ENCODE measurements around the gene ADCK2.
"Not testable (repeated sequence)": the region's sequence is repeated elsewhere in the genome, so short reads cannot be mapped to it uniquely, and the experiment has no call there.

Gene ADCK2

GRCh38 chr7:140644761-140645160, 28.0 kb upstream of the ADCK2 start:
- H3K79me1 ChIP-seq (ENCODE audit: low read length); H2AK5ac ChIP-seq (ENCODE audit: low read length); H3K36me3 ChIP-seq (ENCODE audit: control insufficient read depth, insufficient read depth, low read length); H3K23ac ChIP-seq (ENCODE audit: low read length); H2BK5ac ChIP-seq (ENCODE audit: low read length); H3K27ac ChIP-seq (ENCODE audit: low read depth, low read length); DNase-seq; H3K18ac ChIP-seq (ENCODE audit: low read length); H3K4me1 ChIP-seq (ENCODE audit: control insufficient read depth, low read depth, low read length); H2BK120ac ChIP-seq (ENCODE audit: low read depth, low read length); H3K4me2 ChIP-seq (ENCODE audit: low read length); H3K56ac ChIP-seq (ENCODE audit: low read length); H4K5ac ChIP-seq (ENCODE audit: low read length); H3K4me3 ChIP-seq (ENCODE audit: low read length); H3K9ac ChIP-seq (ENCODE audit: low read length); H3K4ac ChIP-seq (ENCODE audit: low read depth, low read length); H3K79me2 ChIP-seq (ENCODE audit: control insufficient read depth, insufficient read depth, low read length); H2BK15ac ChIP-seq (replicated peaks; ENCODE audit: low read depth); H3K27me3 ChIP-seq (ENCODE audit: insufficient read depth, low read length, poor library complexity); H4K8ac ChIP-seq (ENCODE audit: low read depth, low read length): not testable (repeated sequence)
- WGBS (ENCODE audit: extremely low coverage, insufficient coverage, low lambda C conversion rate): no CpG with 5 or more reads among the region's 13 CpGs

GRCh38 chr7:140645166-140645900, 27.4 kb upstream of the ADCK2 start:
- H3K27me3 ChIP-seq (ENCODE audit: insufficient read depth, low read length, poor library complexity): no peaks in the 10 kb centered on the region

GRCh38 chr7:140646931-140647647, 25.7 kb upstream of the ADCK2 start:
- no peak overlapping the region for H3K27ac ChIP-seq (ENCODE audit: low read depth, low read length)
- H3K27me3 ChIP-seq (ENCODE audit: insufficient read depth, low read length, poor library complexity): no peaks in the 10 kb centered on the region
- H2BK15ac ChIP-seq (replicated peaks; ENCODE audit: low read depth): no peak overlapping the region
- no peak overlapping the region for H4K5ac ChIP-seq (ENCODE audit: low read length)
- no peak overlapping the region for H3K4me3 ChIP-seq (ENCODE audit: low read length)
- no peak overlapping the region for H3K4ac ChIP-seq (ENCODE audit: low read depth, low read length)
- H3K79me1 ChIP-seq (ENCODE audit: low read length): no peaks in the 10 kb centered on the region
- H3K4me1 ChIP-seq (ENCODE audit: control insufficient read depth, low read depth, low read length): no peaks in the 10 kb centered on the region
- H2BK5ac ChIP-seq (ENCODE audit: low read length): no peak overlapping the region
- no peak overlapping the region for H3K4me2 ChIP-seq (ENCODE audit: low read length)
- no peak overlapping the region for H2AK5ac ChIP-seq (ENCODE audit: low read length)
- WGBS (ENCODE audit: extremely low coverage, insufficient coverage, low lambda C conversion rate): no CpG with 5 or more reads among the region's 8 CpGs
- H4K8ac ChIP-seq (ENCODE audit: low read depth, low read length): no peak overlapping the region
- peak; percentile 89 for DNase-seq
- H3K23ac ChIP-seq (ENCODE audit: low read length): no peak overlapping the region
- no peak overlapping the region for H3K18ac ChIP-seq (ENCODE audit: low read length)
- no peaks in the 10 kb centered on the region for H3K36me3 ChIP-seq (ENCODE audit: control insufficient read depth, insufficient read depth, low read length)
- H3K56ac ChIP-seq (ENCODE audit: low read length): no peak overlapping the region
- H2BK120ac ChIP-seq (ENCODE audit: low read depth, low read length): no peak overlapping the region
- no peak overlapping the region for H3K9ac ChIP-seq (ENCODE audit: low read length)
- H3K79me2 ChIP-seq (ENCODE audit: control insufficient read depth, insufficient read depth, low read length): no peaks in the 10 kb centered on the region

More at GRCh38 chr7:140645166-140645900, 27.4 kb upstream of the ADCK2 start:
- Histone ChIP-seq H4K5ac (ENCODE audit: low read length) (no peak overlapping the region), H3K56ac (ENCODE audit: low read length) (no peak overlapping the region), H3K9ac (ENCODE audit: low read length) (no peak overlapping the region), H3K4me1 (ENCODE audit: control insufficient read depth, low read depth, low read length) (no peaks in the 10 kb centered on the region), H3K18ac (ENCODE audit: low read length) (no peak overlapping the region), H2BK120ac (ENCODE audit: low read depth, low read length) (no peak overlapping the region), H3K4ac (ENCODE audit: low read depth, low read length) (no peak overlapping the region), H3K23ac (ENCODE audit: low read length) (no peak overlapping the region), H3K4me2 (ENCODE audit: low read length) (no peak overlapping the region), H3K79me1 (ENCODE audit: low read length) (no peaks in the 10 kb centered on the region), H3K27ac (ENCODE audit: low read depth, low read length) (no peak overlapping the region), H3K79me2 (ENCODE audit: control insufficient read depth, insufficient read depth, low read length) (no peaks in the 10 kb centered on the region), H2AK5ac (ENCODE audit: low read length) (no peak overlapping the region), H3K36me3 (ENCODE audit: control insufficient read depth, insufficient read depth, low read length) (no peaks in the 10 kb centered on the region), H4K8ac (ENCODE audit: low read depth, low read length) (no peak overlapping the region), H2BK15ac (replicated peaks; ENCODE audit: low read depth) (no peak overlapping the region), H2BK5ac (ENCODE audit: low read length) (no peak overlapping the region), H3K4me3 (ENCODE audit: low read length) (no peak overlapping the region)
- DNase-seq: peak; percentile 63
- WGBS (ENCODE audit: extremely low coverage, insufficient coverage, low lambda C conversion rate): no CpG with 5 or more reads among the region's 8 CpGs

GRCh38 chr7:140649556-140650205, 23.1 kb upstream of the ADCK2 start:
- H2BK120ac ChIP-seq (ENCODE audit: low read depth, low read length): no peak overlapping the region
- no peaks in the 10 kb centered on the region for H3K4me1 ChIP-seq (ENCODE audit: control insufficient read depth, low read depth, low read length)
- WGBS (ENCODE audit: extremely low coverage, insufficient coverage, low lambda C conversion rate): no CpG with 5 or more reads among the region's 6 CpGs
- no peak overlapping the region for H3K18ac ChIP-seq (ENCODE audit: low read length)
- no peak overlapping the region for H3K9ac ChIP-seq (ENCODE audit: low read length)
- H3K79me1 ChIP-seq (ENCODE audit: low read length): no peaks in the 10 kb centered on the region
- DNase-seq: peak; percentile 48
- no peak overlapping the region for H4K8ac ChIP-seq (ENCODE audit: low read depth, low read length)
- H2AK5ac ChIP-seq (ENCODE audit: low read length): no peak overlapping the region
- no peaks in the 10 kb centered on the region for H3K36me3 ChIP-seq (ENCODE audit: control insufficient read depth, insufficient read depth, low read length)
- no peak overlapping the region for H3K4ac ChIP-seq (ENCODE audit: low read depth, low read length)
- H3K27ac ChIP-seq (ENCODE audit: low read depth, low read length): no peak overlapping the region
- H4K5ac ChIP-seq (ENCODE audit: low read length): no peak overlapping the region
- no peak overlapping the region for H2BK5ac ChIP-seq (ENCODE audit: low read length)
- no peak overlapping the region for H3K56ac ChIP-seq (ENCODE audit: low read length)
- no peak overlapping the region for H2BK15ac ChIP-seq (replicated peaks; ENCODE audit: low read depth)
- H3K23ac ChIP-seq (ENCODE audit: low read length): no peak overlapping the region
- no peaks in the 10 kb centered on the region for H3K79me2 ChIP-seq (ENCODE audit: control insufficient read depth, insufficient read depth, low read length)
- no peaks in the 10 kb centered on the region for H3K27me3 ChIP-seq (ENCODE audit: insufficient read depth, low read length, poor library complexity)
- no peak overlapping the region for H3K4me2 ChIP-seq (ENCODE audit: low read length)
- no peak overlapping the region for H3K4me3 ChIP-seq (ENCODE audit: low read length)

GRCh38 chr7:140650367-140650766, 22.4 kb upstream of the ADCK2 start:
- no CpG with 5 or more reads among the region's 12 CpGs for WGBS (ENCODE audit: extremely low coverage, insufficient coverage, low lambda C conversion rate)
- no peak overlapping the region for H2BK120ac ChIP-seq (ENCODE audit: low read depth, low read length)
- H3K79me2 ChIP-seq (ENCODE audit: control insufficient read depth, insufficient read depth, low read length): no peaks in the 10 kb centered on the region
- no peak overlapping the region for H3K18ac ChIP-seq (ENCODE audit: low read length)
- no peak overlapping the region for H3K4ac ChIP-seq (ENCODE audit: low read depth, low read length)
- H3K27me3 ChIP-seq (ENCODE audit: insufficient read depth, low read length, poor library complexity): no peaks in the 10 kb centered on the region
- no peak overlapping the region for H3K56ac ChIP-seq (ENCODE audit: low read length)
- no peak overlapping the region for H3K4me2 ChIP-seq (ENCODE audit: low read length)
- no peak overlapping the region for H3K9ac ChIP-seq (ENCODE audit: low read length)
- no peak overlapping the region for H3K4me3 ChIP-seq (ENCODE audit: low read length)
- H3K79me1 ChIP-seq (ENCODE audit: low read length): no peaks in the 10 kb centered on the region
- no peaks in the 10 kb centered on the region for H3K4me1 ChIP-seq (ENCODE audit: control insufficient read depth, low read depth, low read length)
- no peak overlapping the region for H3K27ac ChIP-seq (ENCODE audit: low read depth, low read length)
- no peaks in the 10 kb centered on the region for H3K36me3 ChIP-seq (ENCODE audit: control insufficient read depth, insufficient read depth, low read length)
- no peak overlapping the region for H4K5ac ChIP-seq (ENCODE audit: low read length)
- no peak overlapping the region for H4K8ac ChIP-seq (ENCODE audit: low read depth, low read length)
- no peak for DNase-seq
- H2BK15ac ChIP-seq (replicated peaks; ENCODE audit: low read depth): no peak overlapping the region
- no peak overlapping the region for H3K23ac ChIP-seq (ENCODE audit: low read length)
- H2AK5ac ChIP-seq (ENCODE audit: low read length): no peak overlapping the region
- no peak overlapping the region for H2BK5ac ChIP-seq (ENCODE audit: low read length)
